Measurements from ENCODE around the gene FAM47E. TPM values are rescaled to one million over a fixed set of nuclear protein-coding genes. Genes with fewer than 3 reads are reported as not detected.

FAM47E gene
- total RNA-seq, 1 experiment from 2014 or later = 0.02 TPM

- Histone ChIP-seq H3K36me3 (no peaks in the 10 kb centered on the region; the same call in 1 of the 2 replicates), H3K27me3 (no peaks in the 10 kb centered on the region), H3K4me3 (no peak overlapping the region), H3K4me1 (peaks cover 6% of the 10 kb centered on the region; the same call in 1 of the 2 replicates), H3K27ac (no peak overlapping the region), H3K9me3 (replicated peaks) (no peaks in the 10 kb centered on the region)
- peak; percentile 38 to 48 for DNase-seq
Measured at GRCh38 chr4:76308548-76308947, 57.0 kb downstream of the FAM47E start.

GRCh38 chr4:76309939-76310550 is 58.5 kb downstream of the FAM47E start:
- Histone ChIP-seq H3K4me3 (no peak overlapping the region), H3K27ac (no peak overlapping the region), H3K4me1 (peaks cover 6% of the 10 kb centered on the region; the same call in 1 of the 2 replicates), H3K27me3 (no peaks in the 10 kb centered on the region), H3K9me3 (replicated peaks) (no peaks in the 10 kb centered on the region), H3K36me3 (no peaks in the 10 kb centered on the region; the same call in 1 of the 2 replicates)
- no peak for DNase-seq

- no peak for DNase-seq
- Histone ChIP-seq H3K4me1 (peaks cover 6% of the 10 kb centered on the region; the same call in 1 of the 2 replicates), H3K4me3 (no peak overlapping the region)
Measured at GRCh38 chr4:76310683-76311082, 59.2 kb downstream of the FAM47E start.

GRCh38 chr4:76311896-76312331 is 60.4 kb downstream of the FAM47E start:
- Histone ChIP-seq H3K27me3 (no peaks in the 10 kb centered on the region), H3K4me3 (no peak overlapping the region), H3K36me3 (no peaks in the 10 kb centered on the region; the same call in 1 of the 2 replicates), H3K27ac (no peak overlapping the region), H3K4me1 (peaks cover 6% of the 10 kb centered on the region; the same call in 1 of the 2 replicates), H3K9me3 (replicated peaks) (no peaks in the 10 kb centered on the region; the same call in 1 of the 2 replicates)
- DNase-seq = peak; percentile 33 to 57

More at GRCh38 chr4:76310683-76311082, 59.2 kb downstream of the FAM47E start:
- Histone ChIP-seq H3K27ac (no peak overlapping the region), H3K9me3 (replicated peaks) (no peaks in the 10 kb centered on the region; the same call in 1 of the 2 replicates), H3K27me3 (no peaks in the 10 kb centered on the region), H3K36me3 (no peaks in the 10 kb centered on the region; the same call in 1 of the 2 replicates)

GRCh38 chr4:76312457-76312856 is 60.9 kb downstream of the FAM47E start:
- H3K4me1 ChIP-seq = peaks cover 6% of the 10 kb centered on the region; the same call in 1 of the 2 replicates
- H3K27me3 ChIP-seq = no peaks in the 10 kb centered on the region
- no peaks in the 10 kb centered on the region; the same call in 1 of the 2 replicates for H3K36me3 ChIP-seq
- no peaks in the 10 kb centered on the region; the same call in 1 of the 2 replicates for H3K9me3 ChIP-seq (replicated peaks)
- no peak overlapping the region for H3K4me3 ChIP-seq
- no peak overlapping the region for H3K27ac ChIP-seq
- DNase-seq = no peak

- DNase-seq = no peak
- Histone ChIP-seq H3K4me3 (no peak overlapping the region), H3K4me1 (peaks cover 2% of the 10 kb centered on the region; the same call in 1 of the 2 replicates), H3K9me3 (replicated peaks) (no peaks in the 10 kb centered on the region; the same call in 1 of the 2 replicates), H3K36me3 (no peaks in the 10 kb centered on the region; the same call in 1 of the 2 replicates), H3K27me3 (no peaks in the 10 kb centered on the region), H3K27ac (no peak overlapping the region)
Measured at GRCh38 chr4:76313547-76313946, 62.0 kb downstream of the FAM47E start.

GRCh38 chr4:76315267-76315918 is 63.9 kb downstream of the FAM47E start:
- Histone ChIP-seq H3K27me3 (no peaks in the 10 kb centered on the region), H3K4me1 (no peaks in the 10 kb centered on the region), H3K36me3 (no peaks in the 10 kb centered on the region), H3K9me3 (replicated peaks) (no peaks in the 10 kb centered on the region; the same call in 1 of the 2 replicates), H3K4me3 (no peak overlapping the region), H3K27ac (no peak overlapping the region)
- no peak for DNase-seq

- Histone ChIP-seq H3K36me3 (no peaks in the 10 kb centered on the region), H3K4me1 (no peaks in the 10 kb centered on the region), H3K27ac (no peak overlapping the region), H3K4me3 (no peak overlapping the region), H3K9me3 (replicated peaks) (no peaks in the 10 kb centered on the region; the same call in 1 of the 2 replicates), H3K27me3 (no peaks in the 10 kb centered on the region)
- DNase-seq = no peak
Measured at GRCh38 chr4:76316131-76316530, 64.6 kb downstream of the FAM47E start.

- no peaks in the 10 kb centered on the region for H3K27me3 ChIP-seq
- H3K27ac ChIP-seq = no peak overlapping the region
- peaks cover 20% of the 10 kb centered on the region for H3K9me3 ChIP-seq (replicated peaks)
- H3K36me3 ChIP-seq = no peaks in the 10 kb centered on the region
- H3K4me1 ChIP-seq = no peaks in the 10 kb centered on the region
- no peak overlapping the region for H3K4me3 ChIP-seq
- DNase-seq = no peak
Measured at GRCh38 chr4:76322236-76322635, 70.7 kb downstream of the FAM47E start.

- no peak for DNase-seq
- Histone ChIP-seq H3K4me3 (no peak overlapping the region), H3K36me3 (no peaks in the 10 kb centered on the region), H3K9me3 (replicated peaks) (peaks cover 20% of the 10 kb centered on the region), H3K27me3 (no peaks in the 10 kb centered on the region), H3K27ac (no peak overlapping the region), H3K4me1 (no peaks in the 10 kb centered on the region)
Measured at GRCh38 chr4:76325072-76325471, 73.6 kb downstream of the FAM47E start.

- H3K36me3 ChIP-seq = no peaks in the 10 kb centered on the region
- peaks cover 20% of the 10 kb centered on the region for H3K9me3 ChIP-seq (replicated peaks)
- no peak for DNase-seq
- H3K27me3 ChIP-seq = no peaks in the 10 kb centered on the region
- no peak overlapping the region for H3K4me3 ChIP-seq
- H3K4me1 ChIP-seq = no peaks in the 10 kb centered on the region
- H3K27ac ChIP-seq = no peak overlapping the region
Measured at GRCh38 chr4:76326515-76326914, 75.0 kb downstream of the FAM47E start.

Other genes starting within 250 kb of the FAM47E start
- not detected in 2 replicates for gene CXCL9, start 244.2 kb upstream of the FAM47E start, total RNA-seq (2014; rRNA removed; shearing (Covaris generic))
- not detected in 2 replicates for gene CXCL10, start 228.2 kb upstream of the FAM47E start, total RNA-seq (2014; rRNA removed; shearing (Covaris generic))
- not detected in 2 replicates for gene CXCL11, start 215.7 kb upstream of the FAM47E start, total RNA-seq (2014; rRNA removed; shearing (Covaris generic))
- 6.0 TPM in 2 replicates for gene ART3, start 177.0 kb upstream of the FAM47E start, total RNA-seq (2014; rRNA removed; shearing (Covaris generic))
- gene NUP54, start 103.3 kb upstream of the FAM47E start, total RNA-seq (2014; rRNA removed; shearing (Covaris generic)) = 108 and 117 TPM in 2 replicates
- 97.5 and 99.4 TPM in 2 replicates for gene SCARB2, start 37.9 kb upstream of the FAM47E start, total RNA-seq (2014; rRNA removed; shearing (Covaris generic))
- 2.4 and 2.8 TPM in 2 replicates for gene STBD1, start 55.0 kb downstream of the FAM47E start, total RNA-seq (2014; rRNA removed; shearing (Covaris generic))
- not detected in 2 replicates for gene CCDC158, start 169.4 kb downstream of the FAM47E start, total RNA-seq (2014; rRNA removed; shearing (Covaris generic))
- gene SHROOM3, start 183.5 kb downstream of the FAM47E start, total RNA-seq (2014; rRNA removed; shearing (Covaris generic)) = 22.8 and 23.0 TPM in 2 replicates